Measurements from ENCODE around the gene TRIM59. TPM values are rescaled to one million over a fixed set of nuclear protein-coding genes. Genes with fewer than 3 reads are reported as not detected.
A peak's percentile ranks its signal among the peaks of the same experiment; 100 is the strongest.
"Not testable (repeated sequence)": the region's sequence is repeated elsewhere in the genome, so short reads cannot be mapped to it uniquely, and the experiment has no call there.

Gene TRIM59
- total RNA-seq, 1 donor from 2014 or later = 28.1 TPM

DNA sequence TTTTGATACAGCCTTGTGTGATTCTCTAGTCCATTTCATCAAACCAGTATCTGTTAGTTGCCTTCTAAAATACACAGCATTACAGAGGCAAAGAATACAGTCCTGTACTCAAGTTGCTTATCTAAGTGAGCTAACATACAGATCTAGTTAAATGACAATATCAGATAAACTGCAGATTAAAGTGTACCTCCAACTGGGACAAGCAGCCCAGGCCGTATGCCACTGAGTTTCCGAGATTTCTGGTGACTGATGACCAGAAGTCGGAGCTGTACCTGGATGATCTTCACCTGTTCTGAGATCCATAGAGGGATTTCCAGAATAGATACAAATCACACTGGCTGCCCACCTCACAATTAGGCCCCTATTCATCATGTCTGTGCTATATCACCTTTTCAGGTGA is 6.3 kb upstream of the TRIM59 start:
- TF ChIP-seq, protein P1, sequence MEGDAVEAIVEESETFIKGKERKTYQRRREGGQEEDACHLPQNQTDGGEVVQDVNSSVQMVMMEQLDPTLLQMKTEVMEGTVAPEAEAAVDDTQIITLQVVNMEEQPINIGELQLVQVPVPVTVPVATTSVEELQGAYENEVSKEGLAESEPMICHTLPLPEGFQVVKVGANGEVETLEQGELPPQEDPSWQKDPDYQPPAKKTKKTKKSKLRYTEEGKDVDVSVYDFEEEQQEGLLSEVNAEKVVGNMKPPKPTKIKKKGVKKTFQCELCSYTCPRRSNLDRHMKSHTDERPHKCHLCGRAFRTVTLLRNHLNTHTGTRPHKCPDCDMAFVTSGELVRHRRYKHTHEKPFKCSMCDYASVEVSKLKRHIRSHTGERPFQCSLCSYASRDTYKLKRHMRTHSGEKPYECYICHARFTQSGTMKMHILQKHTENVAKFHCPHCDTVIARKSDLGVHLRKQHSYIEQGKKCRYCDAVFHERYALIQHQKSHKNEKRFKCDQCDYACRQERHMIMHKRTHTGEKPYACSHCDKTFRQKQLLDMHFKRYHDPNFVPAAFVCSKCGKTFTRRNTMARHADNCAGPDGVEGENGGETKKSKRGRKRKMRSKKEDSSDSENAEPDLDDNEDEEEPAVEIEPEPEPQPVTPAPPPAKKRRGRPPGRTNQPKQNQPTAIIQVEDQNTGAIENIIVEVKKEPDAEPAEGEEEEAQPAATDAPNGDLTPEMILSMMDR (conservative IDR thresholded peaks at IDR 0.05) = no peak
- peaks cover 9% of the 10 kb centered on the region for H3K27me3 Mint-ChIP-seq

DNA sequence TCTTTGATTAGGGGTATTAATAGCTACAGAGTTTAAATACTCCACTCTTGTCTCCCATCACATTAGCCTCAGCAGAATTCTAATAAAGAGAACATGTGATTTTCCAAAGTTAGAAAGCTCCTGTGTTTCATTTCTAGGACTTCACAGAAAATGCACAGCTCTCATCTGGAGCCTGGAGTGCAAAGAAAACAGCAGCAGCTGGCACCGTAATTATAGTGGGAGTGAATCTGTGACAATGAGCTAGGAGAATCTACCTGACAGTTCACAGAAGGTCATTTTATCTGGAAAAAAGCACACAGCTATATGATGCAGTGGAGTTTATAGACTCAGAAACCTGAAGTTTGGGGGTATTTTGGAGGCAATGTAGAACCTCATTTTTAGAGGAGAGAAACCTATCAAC is 5.4 kb upstream of the TRIM59 start:
- H3K27me3 Mint-ChIP-seq = peaks cover 9% of the 10 kb centered on the region
- H3K27ac Mint-ChIP-seq = no peak overlapping the region
- peaks cover 4% of the 10 kb centered on the region for H3K9me3 Mint-ChIP-seq
- peaks cover 5% of the 10 kb centered on the region for H3K4me1 Mint-ChIP-seq (ENCODE audit: unreplicated experiment)
- H3K4me3 Mint-ChIP-seq = no peak overlapping the region
- TF ChIP-seq, protein P1 (conservative IDR thresholded peaks at IDR 0.05) = no peak
- no peak for DNase-seq (ENCODE audit: extremely low spot score, unreplicated experiment)
- no peaks in the 10 kb centered on the region for H3K36me3 Mint-ChIP-seq

More for the DNA sequence above, 6.3 kb upstream of the TRIM59 start:
- Mint-ChIP-seq H3K9me3 (no peaks in the 10 kb centered on the region), H3K36me3 (no peaks in the 10 kb centered on the region), H3K27ac (no peak overlapping the region), H3K4me3 (no peak overlapping the region), H3K4me1 (ENCODE audit: unreplicated experiment) (no peaks in the 10 kb centered on the region)
- DNase-seq (ENCODE audit: extremely low spot score, unreplicated experiment) = no peak

DNA sequence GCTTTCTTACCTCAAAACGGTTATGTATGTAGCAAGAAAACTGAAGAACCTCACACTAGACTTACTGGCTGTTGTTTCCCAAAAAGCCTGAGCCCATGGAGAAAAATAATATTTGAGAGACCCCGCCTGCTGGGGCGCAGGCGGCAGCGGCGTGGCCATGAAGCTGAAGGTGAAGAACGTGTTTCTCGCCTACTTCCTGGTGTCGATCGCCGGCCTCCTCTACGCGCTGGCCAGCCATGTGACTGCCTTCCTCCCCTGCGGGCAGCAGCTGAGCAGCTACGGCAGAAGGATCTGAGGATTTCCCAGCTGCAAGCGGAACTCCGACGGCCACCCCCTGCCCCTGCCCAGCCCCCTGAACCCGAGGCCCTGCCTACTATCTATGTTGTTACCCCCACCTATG is 2.7 kb upstream of the TRIM59 start:
- not testable (repeated sequence) for DNase-seq (ENCODE audit: extremely low spot score, unreplicated experiment); H3K27ac Mint-ChIP-seq; H3K9me3 Mint-ChIP-seq; H3K36me3 Mint-ChIP-seq; H3K27me3 Mint-ChIP-seq; H3K4me3 Mint-ChIP-seq; H3K4me1 Mint-ChIP-seq (ENCODE audit: unreplicated experiment)

GRCh38 chr3:160451602-160452001 is 2.0 kb upstream of the TRIM59 start:
- Mint-ChIP-seq H3K27ac (no peak overlapping the region), H3K27me3 (no peaks in the 10 kb centered on the region), H3K36me3 (peaks cover 4% of the 10 kb centered on the region), H3K4me3 (no peak overlapping the region), H3K4me1 (ENCODE audit: unreplicated experiment) (peaks cover 8% of the 10 kb centered on the region), H3K9me3 (peaks cover 4% of the 10 kb centered on the region)
- TF ChIP-seq, protein P1 (conservative IDR thresholded peaks at IDR 0.05) = no peak
- DNase-seq (ENCODE audit: extremely low spot score, unreplicated experiment) = no peak

- TF ChIP-seq, protein P1 (conservative IDR thresholded peaks at IDR 0.05) = no peak
- Mint-ChIP-seq H3K27me3 (no peaks in the 10 kb centered on the region), H3K36me3 (peaks cover 9% of the 10 kb centered on the region), H3K27ac (peak overlapping the region; percentile 97), H3K9me3 (peaks cover 4% of the 10 kb centered on the region), H3K4me1 (ENCODE audit: unreplicated experiment) (peaks cover 8% of the 10 kb centered on the region), H3K4me3 (peak overlapping the region; percentile 96)
- no peak for DNase-seq (ENCODE audit: extremely low spot score, unreplicated experiment)
These were observed 1.3 kb upstream of the TRIM59 start for GRCh38 chr3:160450846-160451245.

DNA sequence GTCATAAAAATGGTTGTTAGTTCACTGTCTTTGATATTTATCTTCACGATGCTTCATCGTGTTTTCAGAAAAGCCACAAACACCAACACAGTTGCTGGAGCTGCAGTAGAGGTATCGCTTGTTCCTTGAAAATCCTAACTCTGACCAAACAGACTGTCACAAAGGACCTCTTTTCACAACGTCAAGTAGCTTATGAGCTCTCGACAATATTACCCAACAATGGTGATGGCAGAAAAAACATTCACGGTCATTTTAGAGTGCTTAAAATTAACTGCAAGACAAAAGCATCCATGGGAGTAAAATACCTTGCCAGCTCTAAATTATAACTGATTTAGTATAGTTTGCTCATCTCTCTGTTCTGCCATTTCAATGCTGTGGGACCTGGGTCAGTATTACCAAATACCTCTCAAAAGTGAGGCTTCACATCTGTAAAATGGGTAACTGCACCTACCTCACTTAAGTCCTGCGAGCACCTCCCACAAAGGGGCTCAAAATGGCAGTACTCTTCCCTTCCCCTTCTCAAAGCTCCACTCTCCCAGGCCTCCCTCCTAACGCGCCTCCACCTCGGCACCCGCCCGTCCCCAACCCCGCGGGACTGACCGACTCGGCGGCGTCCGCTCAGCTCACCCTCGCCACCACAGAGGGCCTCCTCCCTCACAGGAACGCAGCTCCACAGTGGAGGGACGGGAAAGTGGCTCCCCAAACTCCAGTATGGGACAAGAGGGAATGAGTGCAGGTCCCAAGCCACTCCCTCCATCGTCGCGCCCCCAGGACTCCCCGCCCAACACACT is 546 bp downstream of the TRIM59 start:
- H3K4me1 Mint-ChIP-seq (ENCODE audit: unreplicated experiment) = peaks cover 8% of the 10 kb centered on the region
- TF ChIP-seq, protein P1 (conservative IDR thresholded peaks at IDR 0.05) = no peak

More for the DNA sequence above, 546 bp downstream of the TRIM59 start:
- Mint-ChIP-seq H3K4me3 (peak overlapping the region; percentile 96), H3K9me3 (peaks cover 9% of the 10 kb centered on the region), H3K36me3 (peaks cover 14% of the 10 kb centered on the region), H3K27ac (peak overlapping the region; percentile 97), H3K27me3 (no peaks in the 10 kb centered on the region)
- no peak for DNase-seq (ENCODE audit: extremely low spot score, unreplicated experiment)
